Fibroblast of mammary gland (primary cell): ENCODE results near the gene GNPDA1.

Experiments
- DNase-seq: peaks from one replicate; pipeline ENCODE4 v3.0.0-alpha.2; 2010; ENCODE audit warnings: low read depth
- H3K4me3 ChIP-seq: 2 replicates; pipeline ENCODE4 v1.5.1; 2011; ENCODE audit warnings: low read depth, mild to moderate bottlenecking, low read length, moderate library complexity; ENCODE audit not compliant: control insufficient read depth
- TF ChIP-seq, protein P1 (sequence below): conservative IDR thresholded peaks from 2 replicates; pipeline ENCODE4 v1.5.1; 2011; ENCODE audit warnings: low read depth, low read length, inconsistent platforms; ENCODE audit not compliant: control insufficient read depth, insufficient read depth

Gene GNPDA1

DNA sequence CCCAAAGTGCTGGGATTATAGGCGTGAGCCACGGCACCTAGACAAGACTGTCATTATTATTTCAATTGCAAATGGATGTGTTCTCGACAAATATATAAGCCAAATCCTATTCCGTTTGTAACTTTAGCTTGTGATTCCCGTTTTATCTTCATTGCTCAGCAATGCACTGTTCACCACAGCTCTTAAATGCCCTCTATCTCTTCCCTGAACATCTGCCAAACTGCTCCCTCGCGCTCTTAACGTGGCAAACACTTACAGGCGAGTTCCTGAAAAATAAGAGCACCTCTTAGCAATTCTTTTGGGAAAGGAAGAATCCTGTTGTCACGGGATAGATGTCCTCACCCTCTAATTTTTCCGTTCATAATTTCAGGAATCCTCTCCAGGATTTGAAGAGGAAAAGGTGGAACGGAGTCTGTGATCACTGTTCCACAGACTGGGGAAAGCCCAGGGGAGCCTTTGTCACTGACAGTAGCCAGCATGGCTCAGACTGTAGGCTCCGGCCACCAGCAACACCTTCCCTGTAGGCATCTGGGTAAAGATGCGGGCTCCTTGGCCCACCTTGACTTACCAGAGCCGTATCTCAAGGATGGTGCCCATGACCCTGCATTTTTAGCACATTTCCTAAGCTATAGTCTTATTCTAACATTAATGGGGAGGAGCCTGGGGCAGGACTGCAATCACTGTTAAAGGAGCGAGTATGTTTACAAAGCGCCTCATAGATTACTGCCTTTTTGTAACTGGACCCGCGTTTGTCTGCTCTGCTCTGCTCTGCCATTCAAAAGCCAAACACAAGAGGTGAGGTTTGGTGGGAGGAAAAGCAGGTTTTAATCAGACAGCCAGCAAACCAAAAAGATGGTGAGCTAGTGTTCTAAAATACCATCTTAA, 20.2 kb upstream of the GNPDA1 start:
- H3K4me3 ChIP-seq: no peak overlapping the region
- TF ChIP-seq, protein P1, sequence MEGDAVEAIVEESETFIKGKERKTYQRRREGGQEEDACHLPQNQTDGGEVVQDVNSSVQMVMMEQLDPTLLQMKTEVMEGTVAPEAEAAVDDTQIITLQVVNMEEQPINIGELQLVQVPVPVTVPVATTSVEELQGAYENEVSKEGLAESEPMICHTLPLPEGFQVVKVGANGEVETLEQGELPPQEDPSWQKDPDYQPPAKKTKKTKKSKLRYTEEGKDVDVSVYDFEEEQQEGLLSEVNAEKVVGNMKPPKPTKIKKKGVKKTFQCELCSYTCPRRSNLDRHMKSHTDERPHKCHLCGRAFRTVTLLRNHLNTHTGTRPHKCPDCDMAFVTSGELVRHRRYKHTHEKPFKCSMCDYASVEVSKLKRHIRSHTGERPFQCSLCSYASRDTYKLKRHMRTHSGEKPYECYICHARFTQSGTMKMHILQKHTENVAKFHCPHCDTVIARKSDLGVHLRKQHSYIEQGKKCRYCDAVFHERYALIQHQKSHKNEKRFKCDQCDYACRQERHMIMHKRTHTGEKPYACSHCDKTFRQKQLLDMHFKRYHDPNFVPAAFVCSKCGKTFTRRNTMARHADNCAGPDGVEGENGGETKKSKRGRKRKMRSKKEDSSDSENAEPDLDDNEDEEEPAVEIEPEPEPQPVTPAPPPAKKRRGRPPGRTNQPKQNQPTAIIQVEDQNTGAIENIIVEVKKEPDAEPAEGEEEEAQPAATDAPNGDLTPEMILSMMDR: no peak
- DNase-seq: no peak

GRCh38 chr5:142032150-142032549, 19.3 kb upstream of the GNPDA1 start:
- TF ChIP-seq, protein P1: no peak
- no peak for DNase-seq

DNA sequence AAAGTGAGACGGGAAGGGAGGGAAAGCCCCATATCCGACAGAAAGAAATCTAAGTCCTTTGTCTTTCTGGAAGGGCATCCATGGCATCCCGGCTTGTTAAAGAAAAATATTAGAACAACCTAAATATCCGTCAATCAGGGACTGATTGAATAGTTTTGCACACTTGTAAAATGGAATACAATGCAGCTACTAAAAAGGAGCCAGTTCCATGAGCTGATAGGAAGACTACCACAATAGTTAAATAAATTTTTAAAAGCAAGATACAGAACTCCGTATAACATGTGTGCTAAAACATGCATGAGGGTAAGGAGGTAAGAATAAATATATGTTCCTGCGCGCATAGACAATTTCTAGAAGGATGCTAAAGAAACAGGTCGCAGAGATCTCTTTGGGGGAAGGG, 12.8 kb upstream of the GNPDA1 start:
- TF ChIP-seq, protein P1: no peak
- peak overlapping the region; percentile 64 for H3K4me3 ChIP-seq
- no peak for DNase-seq

More at GRCh38 chr5:142032150-142032549, 19.3 kb upstream of the GNPDA1 start:
- H3K4me3 ChIP-seq: no peak overlapping the region

DNA sequence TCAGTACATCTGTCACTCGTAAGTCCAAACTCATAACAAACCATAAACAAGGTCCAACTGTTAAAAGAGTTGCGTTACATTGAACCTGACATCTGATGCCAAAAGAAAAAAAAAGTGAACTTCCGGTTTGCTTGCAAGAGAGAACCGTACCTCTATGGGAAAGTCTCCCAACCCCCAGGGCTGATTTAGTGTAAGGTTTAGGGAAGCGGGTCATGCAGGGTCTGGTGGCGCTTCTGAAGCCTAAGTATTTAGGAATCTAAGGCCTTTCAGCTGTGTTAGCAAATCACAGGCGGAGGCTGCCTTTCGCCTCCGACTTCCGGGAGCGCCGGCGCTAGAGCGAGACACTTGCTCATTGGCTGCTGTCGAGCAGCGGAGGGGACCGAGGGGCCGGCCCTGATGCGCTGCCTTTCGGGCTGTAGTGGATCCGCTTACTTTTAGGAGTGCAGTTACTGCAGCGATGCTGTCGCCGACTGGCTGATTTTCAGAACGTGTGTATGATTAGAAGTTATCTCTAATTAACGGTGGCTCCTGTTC, 12.0 kb upstream of the GNPDA1 start:
- peak overlapping the region; percentile 64 for H3K4me3 ChIP-seq
- TF ChIP-seq, protein P1: no peak
- peak; percentile 77 for DNase-seq

DNA sequence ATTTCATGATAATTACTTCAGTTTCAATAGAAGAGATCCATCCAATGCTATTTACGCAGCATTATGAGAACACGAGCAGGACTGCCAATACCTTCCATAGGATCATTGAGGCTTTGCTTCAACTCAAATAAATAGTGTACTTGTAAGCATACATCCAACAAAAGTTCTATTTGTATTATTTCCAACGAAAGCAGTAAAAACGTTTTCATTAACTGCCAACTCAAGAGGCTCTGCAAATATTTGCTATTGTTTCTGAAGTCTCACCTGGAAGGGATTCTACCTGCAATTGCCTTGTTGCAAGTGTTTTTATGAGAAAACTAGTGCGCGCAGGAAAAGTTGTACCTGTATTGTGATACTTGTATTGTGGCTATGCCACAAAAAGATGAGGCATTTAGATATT, 11.0 kb upstream of the GNPDA1 start:
- no peak for DNase-seq
- H3K4me3 ChIP-seq: no peak overlapping the region
- TF ChIP-seq, protein P1: no peak

DNA sequence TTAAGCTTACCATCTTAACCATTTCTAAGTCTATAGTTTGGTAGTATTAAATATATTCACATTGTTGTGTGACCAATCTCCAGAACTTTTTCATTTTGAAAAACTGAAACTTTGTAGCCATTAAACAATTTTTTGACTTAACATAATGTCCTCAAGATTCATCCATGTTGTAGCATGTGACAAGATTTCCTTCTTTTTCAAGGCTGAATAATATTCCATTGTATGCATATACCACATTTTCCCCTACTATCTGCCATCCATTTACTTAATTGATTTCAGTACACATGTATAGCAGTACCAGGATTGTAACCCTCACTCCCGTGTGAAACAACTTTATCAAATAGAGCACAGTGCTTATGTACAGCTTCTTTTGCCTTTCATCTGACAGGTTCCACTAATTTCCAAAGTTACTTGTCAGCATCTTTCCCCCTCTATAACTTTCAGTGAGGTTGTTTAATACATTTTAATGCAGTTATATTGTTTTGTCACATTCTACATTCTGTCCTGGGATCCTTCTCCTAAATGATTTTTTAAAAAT, 7.4 kb upstream of the GNPDA1 start:
- no peak for DNase-seq
- H3K4me3 ChIP-seq: no peak overlapping the region
- TF ChIP-seq, protein P1: no peak
